Memory B cell (primary cell): ENCODE data around the gene NAA80.
"Not testable (repeated sequence)": the region's sequence is repeated elsewhere in the genome, so short reads cannot be mapped to it uniquely, and the experiment has no call there.

Source experiments
- ATAC-seq: fragments of 150-1000 bp; cut with Tn5 transposase; 2 replicates; pipeline ENCODE4 v1.10.0; 2021; ENCODE audit warnings: low read depth, mild to moderate bottlenecking, moderate library complexity
- DNase-seq, 2 donors: peaks; one replicate each; pipeline ENCODE4 v3.0.0; 2022; ENCODE audit warnings: low spot score in 2 of 2
- H3K27ac Mint-ChIP-seq: one replicate; pipeline ENCODE4 v1.8.0; 2022; ENCODE audit warnings: mild to moderate bottlenecking, moderate library complexity, mixed read lengths
- H3K27me3 Mint-ChIP-seq: one replicate; pipeline ENCODE4 v1.8.0; 2022; ENCODE audit warnings: mixed read lengths
- H3K36me3 Mint-ChIP-seq: one replicate; pipeline ENCODE4 v1.8.0; 2022; ENCODE audit warnings: mild to moderate bottlenecking, mixed read lengths
- H3K4me1 Mint-ChIP-seq: one replicate; pipeline ENCODE4 v1.8.0; 2022; ENCODE audit warnings: mixed read lengths
- H3K4me3 Mint-ChIP-seq: one replicate; pipeline ENCODE4 v1.8.0; 2022; ENCODE audit warnings: mild to moderate bottlenecking, moderate library complexity, mixed read lengths
- H3K9me3 Mint-ChIP-seq: one replicate; pipeline ENCODE4 v1.8.0; 2022; ENCODE audit warnings: mixed read lengths

The NAA80 gene

GRCh38 chr3:50278123-50278879 is 20.9 kb downstream of the NAA80 start:
- H3K36me3 Mint-ChIP-seq: no peaks in the 10 kb centered on the region
- H3K4me3 Mint-ChIP-seq: no peak overlapping the region
- ATAC-seq (no peak), DNase-seq (no peak)
- no peak overlapping the region for H3K27ac Mint-ChIP-seq
- peaks cover 20% of the 10 kb centered on the region for H3K27me3 Mint-ChIP-seq
- H3K9me3 Mint-ChIP-seq: no peaks in the 10 kb centered on the region
- H3K4me1 Mint-ChIP-seq: peaks cover 11% of the 10 kb centered on the region

- Mint-ChIP-seq H3K27me3 (peaks cover 25% of the 10 kb centered on the region), H3K4me1 (peaks cover 15% of the 10 kb centered on the region), H3K36me3 (no peaks in the 10 kb centered on the region), H3K9me3 (no peaks in the 10 kb centered on the region), H3K27ac (no peak overlapping the region), H3K4me3 (no peak overlapping the region)
- ATAC-seq (no peak), DNase-seq (no peak)
Measured at GRCh38 chr3:50276762-50277101, 22.5 kb downstream of the NAA80 start.

DNA sequence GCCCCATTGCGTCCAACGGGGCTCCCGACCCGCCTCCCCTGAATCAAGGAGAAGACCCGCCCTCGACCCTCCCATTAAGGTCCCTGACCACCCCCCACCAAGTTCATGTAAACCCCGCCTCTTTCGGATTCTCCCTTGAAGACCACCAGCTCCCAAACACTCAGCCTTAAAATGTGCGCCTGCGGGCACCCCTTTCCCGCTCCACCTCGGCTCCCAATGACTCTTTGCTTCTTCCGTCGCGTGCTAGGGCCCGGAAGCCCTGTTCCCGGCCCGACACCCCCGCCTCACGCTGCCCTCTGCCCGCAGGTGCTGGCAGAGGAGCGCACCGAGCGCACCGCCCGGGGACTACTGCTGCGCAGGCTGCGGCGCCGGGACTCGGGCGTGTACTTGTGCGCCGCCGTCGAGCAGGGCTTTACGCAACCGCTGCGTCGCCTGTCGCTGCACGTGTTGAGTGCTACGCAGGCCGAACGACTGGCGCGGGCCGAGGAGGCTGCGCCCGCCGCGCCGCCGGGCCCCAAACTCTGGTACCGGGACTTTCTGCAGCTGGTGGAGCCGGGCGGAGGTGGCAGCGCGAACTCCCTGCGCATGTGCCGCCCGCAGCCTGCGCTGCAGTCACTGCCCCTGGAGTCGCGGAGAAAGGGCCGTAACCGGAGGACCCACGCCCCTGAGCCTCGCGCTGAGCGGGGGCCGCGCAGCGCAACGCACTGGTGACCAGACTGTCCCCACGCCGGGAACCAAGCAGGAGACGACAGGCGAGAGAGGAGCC is 23.0 kb downstream of the NAA80 start:
- no peaks in the 10 kb centered on the region for H3K36me3 Mint-ChIP-seq

DNA sequence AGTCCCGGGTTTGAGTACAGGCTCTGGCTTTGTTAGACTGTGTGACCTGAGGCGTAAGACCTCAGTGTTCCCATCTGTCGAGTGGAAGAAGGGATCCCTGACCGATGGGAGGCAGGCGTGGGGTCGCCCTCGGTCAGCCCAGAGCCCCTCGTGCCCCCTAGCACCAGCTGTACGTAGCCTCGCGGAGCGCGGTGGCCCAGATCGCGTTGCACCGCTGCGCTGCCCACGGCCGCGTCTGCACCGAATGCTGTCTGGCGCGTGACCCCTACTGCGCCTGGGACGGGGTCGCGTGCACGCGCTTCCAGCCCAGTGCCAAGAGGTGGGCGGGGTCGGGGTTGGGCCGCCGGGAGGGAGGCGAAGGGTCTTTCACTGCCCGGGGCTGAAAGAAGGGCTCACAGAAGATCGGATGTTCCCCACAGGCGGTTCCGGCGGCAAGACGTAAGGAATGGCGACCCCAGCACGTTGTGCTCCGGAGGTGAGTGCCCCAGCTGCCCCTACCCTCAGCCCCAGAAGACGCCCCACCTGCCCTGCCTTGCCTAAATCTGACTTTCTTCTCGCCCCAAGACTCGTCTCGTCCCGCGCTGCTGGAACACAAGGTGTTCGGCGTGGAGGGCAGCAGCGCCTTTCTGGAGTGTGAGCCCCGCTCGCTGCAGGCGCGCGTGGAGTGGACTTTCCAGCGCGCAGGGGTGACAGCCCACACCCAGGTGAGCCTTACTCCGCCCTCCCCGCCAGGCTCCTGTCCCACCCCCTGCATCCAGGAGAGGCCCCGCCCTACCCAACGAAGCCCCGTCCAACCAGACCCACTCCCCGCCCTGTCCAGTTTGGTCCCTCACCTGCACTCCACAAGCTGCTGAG is 23.8 kb downstream of the NAA80 start:
- Mint-ChIP-seq H3K36me3 (no peaks in the 10 kb centered on the region), H3K4me1 (peaks cover 15% of the 10 kb centered on the region), H3K9me3 (no peaks in the 10 kb centered on the region), H3K27me3 (peaks cover 25% of the 10 kb centered on the region), H3K4me3 (peak overlapping the region; percentile 43), H3K27ac (no peak overlapping the region)
- ATAC-seq (no peak), DNase-seq (no peak)

More for the DNA sequence above, 23.0 kb downstream of the NAA80 start:
- Mint-ChIP-seq H3K27ac (no peak overlapping the region), H3K4me1 (peaks cover 15% of the 10 kb centered on the region), H3K9me3 (no peaks in the 10 kb centered on the region), H3K27me3 (peaks cover 25% of the 10 kb centered on the region), H3K4me3 (no peak overlapping the region)
- no peak for DNase-seq
- no peak for ATAC-seq

DNA sequence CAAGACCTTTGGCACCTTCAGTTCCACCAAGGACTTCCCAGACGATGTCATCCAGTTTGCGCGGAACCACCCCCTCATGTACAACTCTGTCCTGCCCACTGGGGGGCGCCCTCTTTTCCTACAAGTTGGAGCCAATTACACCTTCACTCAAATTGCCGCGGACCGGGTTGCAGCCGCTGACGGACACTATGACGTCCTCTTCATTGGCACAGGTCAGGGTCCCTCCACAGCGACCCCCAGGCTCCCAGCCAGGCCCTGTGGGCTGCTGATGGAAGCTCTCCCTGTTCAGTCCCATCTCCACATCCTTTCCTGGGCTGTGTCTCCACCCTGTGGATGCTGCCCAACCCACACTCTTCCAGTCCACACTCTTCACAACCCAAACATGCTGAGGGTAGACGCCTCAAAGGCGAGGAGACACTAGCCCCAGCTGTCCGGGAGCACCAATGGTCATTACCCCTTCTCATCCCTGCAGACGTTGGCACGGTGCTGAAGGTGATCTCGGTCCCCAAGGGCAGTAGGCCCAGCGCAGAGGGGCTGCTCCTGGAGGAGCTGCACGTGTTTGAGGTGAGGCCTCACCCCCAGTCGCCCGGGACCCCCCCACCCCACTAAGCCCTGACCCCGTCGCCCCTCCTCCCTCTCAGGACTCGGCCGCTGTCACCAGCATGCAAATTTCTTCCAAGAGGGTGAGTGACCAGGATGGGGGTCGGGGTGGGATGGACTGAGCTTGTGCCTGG is 24.7 kb downstream of the NAA80 start:
- peaks cover 15% of the 10 kb centered on the region for H3K4me1 Mint-ChIP-seq
- ATAC-seq: peak; percentile 32
- peaks cover 26% of the 10 kb centered on the region for H3K27me3 Mint-ChIP-seq
- H3K4me3 Mint-ChIP-seq: peak overlapping the region; percentile 12
- no peaks in the 10 kb centered on the region for H3K9me3 Mint-ChIP-seq
- no peaks in the 10 kb centered on the region for H3K36me3 Mint-ChIP-seq
- DNase-seq: peak; percentile 53 to 73
- peak overlapping the region; percentile 35 for H3K27ac Mint-ChIP-seq

DNA sequence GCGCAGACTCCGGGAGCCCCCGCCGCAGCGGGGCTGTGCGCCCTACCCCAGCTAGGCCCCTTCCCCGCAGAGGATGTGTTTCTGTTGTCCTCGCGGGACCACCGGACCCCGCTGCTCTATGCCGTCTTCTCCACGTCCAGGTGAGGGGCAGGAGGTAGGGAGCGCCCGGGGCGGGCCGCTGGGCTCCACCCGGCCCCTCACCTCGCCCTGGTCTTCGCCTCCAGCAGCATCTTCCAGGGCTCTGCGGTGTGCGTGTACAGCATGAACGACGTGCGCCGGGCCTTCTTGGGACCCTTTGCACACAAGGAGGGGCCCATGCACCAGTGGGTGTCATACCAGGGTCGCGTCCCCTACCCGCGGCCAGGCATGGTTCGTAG is 25.5 kb downstream of the NAA80 start:
- peaks cover 17% of the 10 kb centered on the region for H3K4me1 Mint-ChIP-seq
- H3K9me3 Mint-ChIP-seq: no peaks in the 10 kb centered on the region
- no peak overlapping the region for H3K27ac Mint-ChIP-seq

DNA sequence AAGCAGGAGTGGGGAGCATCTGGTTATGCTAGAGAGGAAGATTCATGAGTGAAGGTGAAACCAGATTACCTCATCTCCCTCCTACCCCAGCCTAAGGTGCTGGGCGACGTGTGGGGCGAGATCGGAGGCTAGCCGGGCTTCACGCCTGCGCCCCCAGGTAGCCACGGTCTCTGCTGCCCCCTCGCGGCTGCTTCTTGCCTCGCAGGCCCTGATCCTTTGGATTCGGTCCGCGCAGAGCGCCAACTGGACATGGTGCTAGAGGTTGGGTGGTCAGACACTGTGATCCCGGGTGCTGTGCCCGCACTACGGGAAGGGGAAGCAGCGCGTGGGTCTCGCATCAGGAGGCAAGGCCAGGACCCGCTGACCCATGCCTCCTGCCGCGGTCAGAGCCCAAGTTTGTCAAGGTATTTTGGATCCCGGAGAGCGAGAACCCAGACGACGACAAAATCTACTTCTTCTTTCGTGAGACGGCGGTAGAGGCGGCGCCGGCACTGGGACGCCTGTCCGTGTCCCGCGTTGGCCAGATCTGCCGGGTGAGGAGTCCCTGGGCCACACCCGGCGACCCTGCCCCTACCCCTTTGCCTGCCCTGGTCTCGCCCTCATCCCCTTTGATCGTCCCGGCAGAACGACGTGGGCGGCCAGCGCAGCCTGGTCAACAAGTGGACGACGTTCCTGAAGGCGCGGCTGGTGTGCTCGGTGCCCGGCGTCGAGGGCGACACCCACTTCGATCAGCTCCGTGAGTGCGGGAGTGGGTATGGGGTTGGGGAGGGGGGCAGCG is 26.1 kb downstream of the NAA80 start:
- H3K9me3 Mint-ChIP-seq: no peaks in the 10 kb centered on the region
- H3K27me3 Mint-ChIP-seq: peaks cover 24% of the 10 kb centered on the region
- ATAC-seq: peak; percentile 89
- H3K4me3 Mint-ChIP-seq: peak overlapping the region; percentile 60
- H3K36me3 Mint-ChIP-seq: no peaks in the 10 kb centered on the region
- H3K4me1 Mint-ChIP-seq: peaks cover 18% of the 10 kb centered on the region
- peak overlapping the region; percentile 56 for H3K27ac Mint-ChIP-seq
- DNase-seq: peak; percentile 94 to 98

More for the DNA sequence above, 25.5 kb downstream of the NAA80 start:
- Mint-ChIP-seq H3K27me3 (peaks cover 27% of the 10 kb centered on the region), H3K4me3 (no peak overlapping the region), H3K36me3 (no peaks in the 10 kb centered on the region)
- ATAC-seq: no peak
- no peak for DNase-seq

DNA sequence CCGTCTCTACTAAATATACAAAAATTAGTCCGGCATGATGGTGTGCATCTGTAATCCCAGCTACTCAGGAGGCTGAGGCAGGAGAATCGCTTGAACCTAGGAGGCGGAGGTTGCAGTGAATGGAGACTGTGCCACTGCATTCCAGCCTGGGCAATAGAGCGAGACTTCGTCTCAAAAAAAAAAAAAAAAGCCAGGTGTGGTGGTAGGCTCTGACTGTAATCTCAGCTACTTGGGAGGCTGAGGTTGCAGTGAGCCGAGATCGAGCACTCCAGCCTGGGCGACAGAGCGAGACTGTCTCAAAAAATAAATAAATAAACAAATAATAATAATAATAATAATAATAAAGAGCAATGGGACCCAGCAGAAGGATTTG is 26.7 kb downstream of the NAA80 start:
- peaks cover 18% of the 10 kb centered on the region for H3K4me1 Mint-ChIP-seq
- not testable (repeated sequence) for H3K4me3 Mint-ChIP-seq, ATAC-seq, H3K36me3 Mint-ChIP-seq, DNase-seq, H3K9me3 Mint-ChIP-seq, H3K27ac Mint-ChIP-seq
- H3K27me3 Mint-ChIP-seq: peaks cover 24% of the 10 kb centered on the region

DNA sequence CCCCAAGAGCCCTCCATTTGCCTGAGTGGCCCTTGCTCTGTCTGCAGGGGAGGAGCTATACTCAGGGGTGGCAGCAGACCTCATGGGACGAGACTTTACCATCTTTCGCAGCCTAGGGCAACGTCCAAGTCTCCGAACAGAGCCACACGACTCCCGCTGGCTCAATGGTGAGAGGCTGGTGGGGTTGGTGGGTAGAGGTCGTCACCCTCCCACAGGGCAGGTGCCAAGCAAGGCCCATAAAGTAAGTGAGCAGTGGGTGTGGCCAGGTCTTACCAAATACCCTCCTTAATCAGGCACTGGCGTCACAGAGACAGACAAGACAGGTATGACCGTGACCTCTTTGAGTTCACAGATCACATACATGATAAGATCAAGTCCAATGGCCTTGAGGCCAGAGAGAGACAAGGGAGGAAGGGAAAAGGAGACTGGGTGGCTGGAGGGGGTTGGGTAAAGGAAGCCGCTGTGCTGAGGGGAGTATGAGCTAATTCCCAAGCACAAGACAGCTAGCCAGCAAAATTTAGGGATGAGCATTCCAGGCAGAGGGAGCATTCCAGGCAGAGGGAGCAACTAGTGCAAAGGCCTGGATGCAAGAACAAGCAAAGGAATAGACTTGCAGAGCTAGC is 27.8 kb downstream of the NAA80 start:
- H3K27ac Mint-ChIP-seq: no peak overlapping the region
- H3K36me3 Mint-ChIP-seq: no peaks in the 10 kb centered on the region

GRCh38 chr3:50270422-50271224 is 28.6 kb downstream of the NAA80 start:
- DNase-seq (no peak), ATAC-seq (no peak)
- Mint-ChIP-seq H3K27ac (no peak overlapping the region), H3K4me1 (peaks cover 17% of the 10 kb centered on the region), H3K4me3 (no peak overlapping the region), H3K9me3 (no peaks in the 10 kb centered on the region), H3K36me3 (no peaks in the 10 kb centered on the region), H3K27me3 (peaks cover 20% of the 10 kb centered on the region)

More for the DNA sequence above, 27.8 kb downstream of the NAA80 start:
- no peak overlapping the region for H3K4me3 Mint-ChIP-seq
- H3K27me3 Mint-ChIP-seq: peaks cover 24% of the 10 kb centered on the region
- no peak for DNase-seq
- no peaks in the 10 kb centered on the region for H3K9me3 Mint-ChIP-seq
- no peak for ATAC-seq
- H3K4me1 Mint-ChIP-seq: peaks cover 18% of the 10 kb centered on the region

DNA sequence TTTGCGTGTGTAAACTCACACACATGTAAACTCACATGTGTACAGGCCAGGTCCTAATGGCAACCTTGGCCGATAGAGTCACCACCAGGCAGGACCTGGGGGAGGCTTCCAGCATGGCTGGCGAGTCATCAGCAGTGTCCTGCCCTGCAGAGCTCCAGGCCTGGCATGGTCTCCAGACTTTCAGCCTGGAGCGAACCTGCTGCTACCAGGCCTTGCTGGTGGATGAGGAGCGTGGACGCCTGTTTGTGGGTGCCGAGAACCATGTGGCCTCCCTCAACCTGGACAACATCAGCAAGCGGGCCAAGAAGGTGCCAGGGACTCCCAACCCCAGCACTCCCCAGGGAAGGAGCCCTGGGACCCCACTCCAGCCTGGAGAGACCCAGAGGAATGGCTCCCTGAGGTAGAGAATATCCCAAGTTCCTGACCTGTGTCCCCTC is 29.2 kb downstream of the NAA80 start:
- Mint-ChIP-seq H3K4me3 (no peak overlapping the region), H3K27me3 (peaks cover 17% of the 10 kb centered on the region), H3K27ac (no peak overlapping the region), H3K36me3 (no peaks in the 10 kb centered on the region), H3K4me1 (peaks cover 14% of the 10 kb centered on the region), H3K9me3 (no peaks in the 10 kb centered on the region)
- ATAC-seq (no peak), DNase-seq (no peak)

GRCh38 chr3:50269460-50269859 is 29.7 kb downstream of the NAA80 start:
- Mint-ChIP-seq H3K27me3 (peaks cover 15% of the 10 kb centered on the region), H3K4me1 (peaks cover 12% of the 10 kb centered on the region), H3K36me3 (no peaks in the 10 kb centered on the region), H3K4me3 (no peak overlapping the region), H3K9me3 (no peaks in the 10 kb centered on the region), H3K27ac (no peak overlapping the region)
- DNase-seq (no peak), ATAC-seq (no peak)
